HG03045 (cell line): ENCODE data around the gene FHIP1A.

ENCODE experiments used
- ATAC-seq: cut with Tn5 transposase; IDR thresholded peaks from one replicate; pipeline ENCODE4 v1.9.1; 2021; ENCODE audit warnings: mild to moderate bottlenecking, moderate library complexity; ENCODE audit not compliant: unreplicated experiment

The FHIP1A gene

GRCh38 chr4:151455212-151455611, 46.2 kb downstream of the FHIP1A start:
- ATAC-seq: no peak

- no peak for ATAC-seq
These were observed 49.2 kb downstream of the FHIP1A start for GRCh38 chr4:151458148-151458547.
